Common myeloid progenitor, CD34-positive (primary cell): ENCODE data around the gene RHOC.

ENCODE experiments used
- CTCF ChIA-PET: fragments of 350-600 bp; sonication (Branson Sonifier 250); formaldehyde crosslinking; loops from one replicate; lab custom pipeline; 2021; ENCODE audit warnings: antibody characterized with exemption; lab: Charles Lee
- POLR2A ChIA-PET: fragments of 350-600 bp; sonication (Branson Sonifier 250); formaldehyde crosslinking; loops from one replicate; lab custom pipeline; 2021; ENCODE audit warnings: antibody characterized with exemption; lab: Charles Lee
- DNase-seq, 3 donors: peaks; one replicate each; pipeline versions ENCODE4 v3.0.0 to v3.0.0-alpha.2; 2013
- H3K27ac ChIP-seq, 2 experiments: 1 replicate in 1 of 2; 2 replicates in 1 of 2; pipeline ENCODE4 v1.7.0; 2013; ENCODE audit warnings: inconsistent platforms in 2 of 2, low read length in 2 of 2, mild to moderate bottlenecking in 2 of 2, low read depth in 1 of 2, moderate library complexity in 1 of 2; ENCODE audit not compliant: severe bottlenecking in 2 of 2, insufficient read depth in 1 of 2, poor library complexity in 1 of 2
- H3K27me3 ChIP-seq, 5 experiments: replicated peaks in 2 of 5; 1 replicate in 3 of 5; 2 replicates in 2 of 5; pipeline versions ENCODE4 v1.6.1 to v1.7.0; 2013; ENCODE audit warnings: low read length in 4 of 5, mild to moderate bottlenecking in 2 of 5, moderate library complexity in 2 of 5, inconsistent platforms in 1 of 5; ENCODE audit not compliant: insufficient read depth in 5 of 5, control insufficient read depth in 4 of 5
- H3K36me3 ChIP-seq, 4 experiments: 1 replicate in 2 of 4; 2 replicates in 2 of 4; pipeline versions ENCODE4 v1.6.1 to v1.7.0; 2013; ENCODE audit warnings: low read length in 3 of 4, control low read depth in 1 of 4, mild to moderate bottlenecking in 1 of 4; ENCODE audit not compliant: control insufficient read depth in 4 of 4, insufficient read depth in 4 of 4
- H3K4me1 ChIP-seq, 4 experiments: 1 replicate in 3 of 4; 2 replicates in 1 of 4; pipeline versions ENCODE4 v1.6.1 to v1.7.1; 2013; ENCODE audit warnings: low read length in 3 of 4, mild to moderate bottlenecking in 3 of 4, control low read depth in 1 of 4, inconsistent platforms in 1 of 4, moderate library complexity in 1 of 4; ENCODE audit not compliant: control insufficient read depth in 4 of 4, insufficient read depth in 4 of 4; ENCODE audit errors: control extremely low read depth in 1 of 4
- H3K4me3 ChIP-seq, 7 experiments: 1 replicate in 4 of 7; 2 replicates in 3 of 7; pipeline versions ENCODE4 v1.5.1 to v1.7.0; 2013; ENCODE audit warnings: mild to moderate bottlenecking in 7 of 7, low read length in 6 of 7, moderate library complexity in 6 of 7, inconsistent platforms in 2 of 7, low read depth in 2 of 7, control low read depth in 1 of 7; ENCODE audit not compliant: insufficient read depth in 4 of 7, control insufficient read depth in 1 of 7; ENCODE audit errors: extremely low read depth in 1 of 7
- H3K9me3 ChIP-seq, 5 experiments: 1 replicate in 4 of 5; 2 replicates in 1 of 5; pipeline versions ENCODE4 v1.6.1 to v1.7.1; 2013; ENCODE audit warnings: low read length in 4 of 5, mild to moderate bottlenecking in 2 of 5, inconsistent platforms in 1 of 5, low read depth in 1 of 5, moderate library complexity in 1 of 5; ENCODE audit not compliant: control insufficient read depth in 4 of 5, insufficient read depth in 2 of 5; ENCODE audit errors: control extremely low read depth in 1 of 5
- WGBS: methylation state at CpG from one replicate; pipeline ENCODE4 v1.1.5; 2013; ENCODE audit not compliant: insufficient coverage; 5-methylcytosine and 5-hydroxymethylcytosine counted together

RHOC gene

DNA sequence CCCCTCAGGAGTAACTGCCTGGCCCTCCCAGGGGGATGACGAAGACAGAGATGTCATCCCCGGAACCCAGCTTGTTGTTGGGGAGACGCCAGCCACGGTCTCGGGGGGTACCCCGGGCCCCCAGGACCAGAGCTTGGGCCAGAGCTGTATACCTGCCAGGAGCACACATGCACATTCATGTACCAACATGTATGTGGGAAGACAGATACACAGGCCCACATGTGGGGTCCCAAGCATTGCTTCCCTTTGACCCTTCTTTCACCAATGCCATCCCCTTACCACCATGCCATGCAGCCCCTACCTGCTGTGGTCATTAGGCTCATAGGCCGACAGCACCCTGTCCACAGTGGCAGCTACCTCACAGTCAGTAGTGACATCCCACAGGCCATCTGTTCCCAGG, 3.2 kb upstream of the RHOC start:
- H3K4me1 ChIP-seq = peaks cover 3 to 37% (median 34%) of the 10 kb centered on the region in 4 experiments
- H3K27ac ChIP-seq = no peak overlapping the region
- peaks cover 0 to 9% (median 2%) of the 10 kb centered on the region in 5 experiments for H3K27me3 ChIP-seq
- ChIA-PET CTCF (interaction anchor here (0.9 to 4.4 kb wide), 6 partner anchors 10 to 320 kb away, joined by 3 to 21 read pairs (median 8); a partner anchor contains a TSS), POLR2A (interaction anchor here (0.6 kb wide), 1 partner anchor 88 kb away, joined by 3 read pairs; no protein-coding TSS in a partner anchor)
- no peak overlapping the region for H3K4me3 ChIP-seq
- whole genome bisulfite sequencing = 100% methylated on average over 6 of the region's 7 CpGs
- H3K36me3 ChIP-seq = no peaks in the 10 kb centered on the region
- no peaks in the 10 kb centered on the region for H3K9me3 ChIP-seq
- no peak for DNase-seq

DNA sequence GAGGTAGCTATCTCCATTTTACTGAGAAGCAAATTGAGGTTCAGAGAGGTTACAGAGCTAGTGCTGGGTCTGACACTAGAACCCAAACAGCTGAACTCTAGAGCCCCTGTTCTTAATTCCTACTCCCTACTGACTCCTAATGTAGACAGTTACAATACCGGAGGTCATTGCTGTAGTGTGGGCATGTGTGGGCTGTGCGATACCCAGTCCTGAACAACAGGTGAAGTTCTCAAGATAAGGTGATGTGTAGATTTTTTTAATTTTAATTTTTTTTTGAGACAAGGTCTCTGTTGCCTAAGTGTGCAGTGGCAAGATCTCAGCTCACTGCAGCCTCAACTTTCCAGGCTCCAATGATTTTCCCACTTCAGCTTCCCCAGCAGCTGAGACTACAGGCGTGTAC, 1.6 kb upstream of the RHOC start:
- 80% methylated on average over 1 of the region's 3 CpGs for WGBS
- H3K27ac ChIP-seq = no peak overlapping the region
- H3K4me3 ChIP-seq = no peak overlapping the region
- H3K36me3 ChIP-seq = no peaks in the 10 kb centered on the region
- POLR2A ChIA-PET = no interaction called here
- H3K4me1 ChIP-seq = peaks cover 3 to 33% (median 31%) of the 10 kb centered on the region in 4 experiments
- CTCF ChIA-PET = interaction anchor here (0.6 to 4.4 kb wide), 23 partner anchors 8 to 320 kb away, joined by 3 to 21 read pairs (median 4); partner anchors contain the start of genes MOV10 and WNT2B
- H3K9me3 ChIP-seq = no peaks in the 10 kb centered on the region
- DNase-seq = no peak
- peaks cover 0 to 4% (median 2%) of the 10 kb centered on the region in 5 experiments for H3K27me3 ChIP-seq

GRCh38 chr1:112708002-112708448, 1.1 kb upstream of the RHOC start:
- Histone ChIP-seq H3K36me3 (no peaks in the 10 kb centered on the region), H3K27me3 (peaks cover 0 to 4% (median 2%) of the 10 kb centered on the region in 5 experiments), H3K27ac (no peak overlapping the region), H3K4me3 (peak overlapping the region in 1 of 7 experiments; percentile 76), H3K4me1 (peaks cover 3 to 33% (median 31%) of the 10 kb centered on the region in 4 experiments), H3K9me3 (no peaks in the 10 kb centered on the region)
- CTCF ChIA-PET = interaction anchor here (0.6 to 4.4 kb wide), 23 partner anchors 9 to 319 kb away, joined by 3 to 21 read pairs (median 4); partner anchors contain the start of genes MOV10 and WNT2B
- WGBS = 92% methylated on average over 4 of the region's 6 CpGs
- POLR2A ChIA-PET = no interaction called here
- DNase-seq = no peak

DNA sequence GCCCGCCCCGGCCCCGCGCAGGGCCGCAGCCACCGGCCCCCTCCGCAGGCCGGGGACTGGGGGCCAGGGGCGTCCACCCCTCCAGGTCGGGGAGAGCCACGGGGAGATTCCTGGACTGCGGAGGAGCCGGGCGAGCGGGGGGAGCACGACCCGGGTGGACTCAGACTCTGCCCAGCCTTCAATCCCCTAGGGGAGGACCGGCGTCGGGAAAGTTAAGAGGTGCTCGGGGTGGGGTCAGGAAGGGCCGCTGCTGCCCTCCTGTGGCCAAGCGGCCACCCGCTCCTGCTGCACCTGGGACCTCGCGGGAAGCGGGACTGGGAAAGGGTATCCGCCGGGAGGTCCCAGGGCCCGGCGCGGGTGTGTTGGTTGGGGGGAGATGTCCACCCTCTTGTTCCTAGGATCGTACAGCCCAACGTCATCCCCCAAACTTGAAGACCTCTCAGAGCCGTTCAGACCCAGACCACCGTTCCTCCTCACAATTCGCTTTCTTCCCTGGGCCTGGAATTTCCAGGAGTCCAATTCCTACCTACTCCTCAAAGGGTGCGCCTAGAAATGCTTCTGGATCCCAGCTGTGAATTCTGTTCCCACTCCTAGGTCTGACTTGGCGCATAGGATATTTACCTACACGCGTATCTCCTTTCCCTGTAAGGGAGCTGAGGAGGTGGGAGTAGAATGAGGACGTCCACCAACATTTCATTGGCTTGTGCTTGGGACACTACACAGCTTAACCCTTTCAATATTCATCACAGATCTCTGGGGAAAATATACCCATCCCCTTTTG, 484 bp upstream of the RHOC start:
- Histone ChIP-seq H3K9me3 (no peaks in the 10 kb centered on the region), H3K36me3 (peaks cover 0 to 2% (median 0%) of the 10 kb centered on the region in 4 experiments), H3K27ac (no peak overlapping the region), H3K27me3 (peaks cover 0 to 4% (median 2%) of the 10 kb centered on the region in 5 experiments), H3K4me1 (peaks cover 3 to 39% (median 31%) of the 10 kb centered on the region in 4 experiments), H3K4me3 (peak overlapping the region; percentile 54 to 86 (median 76))
- ChIA-PET CTCF (interaction anchor here (0.8 to 4.4 kb wide), 19 partner anchors 9 to 319 kb away, joined by 3 to 21 read pairs (median 4); partner anchors contain the start of genes MOV10 and WNT2B), POLR2A (no interaction called here)
- DNase-seq = peak; percentile 56 to 75 (median 57)
- 13% methylated on average over 33 of the region's 42 CpGs for WGBS

- peak overlapping the region in 6 of 7 experiments; percentile 23 to 86 (median 65) for H3K4me3 ChIP-seq
- H3K36me3 ChIP-seq = peaks cover 0 to 13% (median 3%) of the 10 kb centered on the region in 4 experiments
- no peaks in the 10 kb centered on the region for H3K9me3 ChIP-seq
- WGBS = 7% methylated on average over 7 of the region's 13 CpGs
- ChIA-PET CTCF (interaction anchor here (0.7 to 3.7 kb wide), 6 partner anchors 11 to 68 kb away, joined by 3 to 30 read pairs (median 6); partner anchors contain the start of genes MOV10 and PPM1J), POLR2A (interaction anchor here (1.2 to 1.6 kb wide), 2 partner anchors 30 to 203 kb away, joined by 4 to 6 read pairs; partner anchors contain the start of gene MOV10)
- H3K4me1 ChIP-seq = peaks cover 8 to 62% (median 51%) of the 10 kb centered on the region in 4 experiments
- peak overlapping the region; percentile 21 to 76 for H3K27ac ChIP-seq
- peak; percentile 66 to 80 (median 73) for DNase-seq
- peaks cover 0 to 4% (median 0%) of the 10 kb centered on the region in 5 experiments for H3K27me3 ChIP-seq
Measured at GRCh38 chr1:112704934-112705627, 1.8 kb downstream of the RHOC start.

DNA sequence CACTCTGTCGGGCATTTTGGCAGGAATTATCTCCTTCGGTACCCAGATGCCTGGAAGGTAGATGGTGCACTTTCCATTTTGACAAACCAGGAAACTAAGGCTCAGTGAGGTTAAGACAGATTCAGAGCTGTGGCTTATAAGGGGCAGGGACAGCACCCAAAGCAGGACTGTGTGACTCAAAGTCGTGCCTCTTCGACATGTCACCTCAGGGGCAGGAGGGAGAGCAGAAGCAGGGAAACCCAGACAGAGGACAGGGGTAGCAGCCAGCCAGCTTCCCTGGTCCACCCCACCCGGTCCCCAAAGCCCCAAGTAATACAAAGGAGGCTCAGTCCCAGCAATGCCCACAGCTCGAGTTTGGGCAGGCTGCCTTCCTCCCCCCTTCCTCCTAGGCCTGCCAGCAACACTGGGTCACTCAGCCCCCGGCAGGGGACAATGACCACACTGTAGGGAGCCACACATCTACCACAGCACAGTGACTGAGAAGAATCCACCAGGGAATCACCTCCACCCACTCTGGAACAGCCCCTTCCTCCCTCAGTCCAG, 2.5 kb downstream of the RHOC start:
- H3K4me3 ChIP-seq = peak overlapping the region in 5 of 7 experiments; percentile 23 to 86 (median 76)
- WGBS = 81% methylated on average over 5 of the region's 7 CpGs
- H3K27me3 ChIP-seq = peaks cover 0 to 4% (median 0%) of the 10 kb centered on the region in 5 experiments
- ChIA-PET CTCF (interaction anchor here (0.7 to 3.7 kb wide), 7 partner anchors 10 to 203 kb away, joined by 3 to 30 read pairs (median 5); partner anchors contain the start of genes MOV10 and PPM1J), POLR2A (interaction anchor here (1.2 to 1.6 kb wide), 2 partner anchors 30 to 203 kb away, joined by 4 to 6 read pairs; partner anchors contain the start of gene MOV10)
- DNase-seq = no peak
- peaks cover 0 to 19% (median 8%) of the 10 kb centered on the region in 4 experiments for H3K36me3 ChIP-seq
- no peaks in the 10 kb centered on the region for H3K9me3 ChIP-seq
- H3K27ac ChIP-seq = peak overlapping the region in 1 of 2 experiments; percentile 18
- peaks cover 12 to 68% (median 57%) of the 10 kb centered on the region in 4 experiments for H3K4me1 ChIP-seq
